Measurements from ENCODE around the gene ZNF609.

GRCh38 chr15:64653757-64654156 lies 193.4 kb downstream of the ZNF609 start:
- TF ChIP-seq CTCF (IDR thresholded peaks at IDR 0.05) (peak in 1 of 3 experiments; percentile 27), POLR2A (IDR thresholded peaks at IDR 0.05) (no peak)
